Measurements from ENCODE around the gene ZNF841. TPM values are rescaled to one million over a fixed set of nuclear protein-coding genes. Genes with fewer than 3 reads are reported as not detected.
A peak's percentile ranks its signal among the peaks of the same experiment; 100 is the strongest.
"Not testable (repeated sequence)": the region's sequence is repeated elsewhere in the genome, so short reads cannot be mapped to it uniquely, and the experiment has no call there.

Gene ZNF841
- total RNA-seq, 1 donor from 2014 or later = 25.4 TPM

DNA sequence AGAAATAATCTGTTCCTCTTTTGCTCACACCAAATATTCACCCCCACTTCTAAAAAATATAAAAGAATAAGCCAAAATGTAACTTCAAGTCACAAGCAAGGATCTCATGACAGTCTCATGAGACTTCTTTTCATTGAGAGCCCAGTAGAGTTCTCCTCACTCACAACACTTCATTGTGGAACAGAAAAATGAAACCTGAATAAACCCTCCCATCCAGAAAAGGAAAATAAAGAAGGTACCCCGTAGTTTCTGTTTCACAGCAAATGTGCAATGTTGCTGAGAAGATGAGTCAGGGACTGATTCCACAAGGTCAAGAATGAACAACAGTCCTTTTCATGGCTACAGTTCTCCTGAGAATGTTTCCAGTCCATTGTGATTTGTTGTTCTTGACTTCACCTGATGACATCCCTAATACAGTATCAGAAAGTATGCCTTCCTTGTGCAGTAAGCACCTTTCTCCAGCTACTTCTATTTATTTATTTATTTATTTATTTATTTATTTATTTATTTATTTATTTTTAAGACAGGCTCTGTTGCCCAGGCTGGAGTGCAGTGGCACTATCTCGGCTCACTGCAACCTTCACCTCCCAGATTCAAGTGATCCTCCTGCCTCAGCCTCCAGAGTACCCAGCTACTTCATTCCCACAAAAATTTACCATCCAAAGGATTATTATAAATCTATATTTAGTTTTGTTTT, 6.4 kb upstream of the ZNF841 start:
- H3K4me3 Mint-ChIP-seq (ENCODE audit: unreplicated experiment) = no peak overlapping the region
- H3K9me3 Mint-ChIP-seq (ENCODE audit: unreplicated experiment) = peaks cover 10% of the 10 kb centered on the region
- no peak for DNase-seq
- H3K36me3 Mint-ChIP-seq (ENCODE audit: unreplicated experiment) = peaks cover 5% of the 10 kb centered on the region
- no peak overlapping the region for H3K27ac Mint-ChIP-seq (ENCODE audit: unreplicated experiment)
- TF ChIP-seq CTCF (IDR thresholded peaks at IDR 0.05; ENCODE audit: partially characterized antibody, unreplicated experiment) = no peak
- no peaks in the 10 kb centered on the region for H3K4me1 Mint-ChIP-seq (ENCODE audit: low read depth, unreplicated experiment)
- H3K27me3 Mint-ChIP-seq (ENCODE audit: unreplicated experiment) = peaks cover 2% of the 10 kb centered on the region

- Mint-ChIP-seq H3K27me3 (ENCODE audit: unreplicated experiment) (peaks cover 11% of the 10 kb centered on the region), H3K27ac (ENCODE audit: unreplicated experiment) (no peak overlapping the region), H3K36me3 (ENCODE audit: unreplicated experiment) (peaks cover 4% of the 10 kb centered on the region), H3K4me1 (ENCODE audit: low read depth, unreplicated experiment) (no peaks in the 10 kb centered on the region), H3K4me3 (ENCODE audit: unreplicated experiment) (no peak overlapping the region), H3K9me3 (ENCODE audit: unreplicated experiment) (peaks cover 4% of the 10 kb centered on the region)
- no peak for DNase-seq
- no peak for TF ChIP-seq CTCF (IDR thresholded peaks at IDR 0.05; ENCODE audit: partially characterized antibody, unreplicated experiment)
Observed at GRCh38 chr19:52099497-52100138, 4.1 kb upstream of the ZNF841 start.

DNA sequence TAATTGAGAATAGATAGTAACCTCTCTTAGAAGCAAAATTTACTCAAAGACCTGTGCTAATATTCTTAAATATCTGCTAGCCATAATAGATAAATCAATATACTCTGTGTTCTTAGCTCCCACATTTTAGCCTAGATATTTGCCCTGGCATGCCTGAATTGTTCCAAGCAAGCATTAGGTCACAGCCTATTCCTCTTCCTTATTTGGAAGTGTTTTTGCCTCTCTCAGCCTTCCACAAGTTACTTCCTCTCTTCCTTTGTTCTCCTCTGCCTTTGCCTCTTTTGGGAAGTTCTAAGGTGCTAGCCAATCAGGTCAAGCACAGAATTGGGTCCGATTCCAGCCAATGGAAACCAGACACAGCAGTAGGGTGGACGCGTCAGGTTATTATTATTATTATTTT, 851 bp upstream of the ZNF841 start:
- H3K36me3 Mint-ChIP-seq (ENCODE audit: unreplicated experiment) = peaks cover 10% of the 10 kb centered on the region
- H3K27ac Mint-ChIP-seq (ENCODE audit: unreplicated experiment); H3K9me3 Mint-ChIP-seq (ENCODE audit: unreplicated experiment); H3K4me1 Mint-ChIP-seq (ENCODE audit: low read depth, unreplicated experiment); DNase-seq: not testable (repeated sequence)
- H3K4me3 Mint-ChIP-seq (ENCODE audit: unreplicated experiment) = peak overlapping the region; percentile 98
- H3K27me3 Mint-ChIP-seq (ENCODE audit: unreplicated experiment) = peaks cover 11% of the 10 kb centered on the region

GRCh38 chr19:52094526-52095130, 937 bp downstream of the ZNF841 start:
- no peak for DNase-seq
- Mint-ChIP-seq H3K4me1 (ENCODE audit: low read depth, unreplicated experiment) (peaks cover 6% of the 10 kb centered on the region), H3K4me3 (ENCODE audit: unreplicated experiment) (peak overlapping the region; percentile 98), H3K36me3 (ENCODE audit: unreplicated experiment) (peaks cover 20% of the 10 kb centered on the region), H3K27ac (ENCODE audit: unreplicated experiment) (peak overlapping the region; percentile 80), H3K27me3 (ENCODE audit: unreplicated experiment) (peaks cover 11% of the 10 kb centered on the region), H3K9me3 (ENCODE audit: unreplicated experiment) (peaks cover 4% of the 10 kb centered on the region)
- TF ChIP-seq CTCF (IDR thresholded peaks at IDR 0.05; ENCODE audit: partially characterized antibody, unreplicated experiment) = no peak

DNA sequence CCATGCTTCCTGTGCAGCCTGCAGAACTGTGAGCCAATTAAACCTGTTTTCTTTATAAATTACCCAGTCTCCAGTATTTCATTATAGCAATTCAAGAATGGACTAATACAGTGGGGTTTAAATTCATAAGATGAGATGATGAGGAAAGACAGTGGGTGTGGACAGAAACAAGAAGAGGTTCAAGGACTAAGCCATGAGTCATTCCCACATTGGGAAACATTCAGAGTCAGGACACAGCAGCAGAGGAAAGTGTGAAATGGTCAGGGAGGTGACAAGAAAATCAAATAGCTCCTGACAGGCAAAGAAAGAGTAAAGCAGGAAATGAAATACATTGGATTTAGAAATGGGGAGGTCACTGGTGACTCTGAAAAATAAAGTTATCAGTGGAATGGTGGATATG, 9.1 kb downstream of the ZNF841 start:
- no peak overlapping the region for H3K4me3 Mint-ChIP-seq (ENCODE audit: unreplicated experiment)
- no peak for TF ChIP-seq CTCF (IDR thresholded peaks at IDR 0.05; ENCODE audit: partially characterized antibody, unreplicated experiment)
- no peaks in the 10 kb centered on the region for H3K4me1 Mint-ChIP-seq (ENCODE audit: low read depth, unreplicated experiment)
- no peak overlapping the region for H3K27ac Mint-ChIP-seq (ENCODE audit: unreplicated experiment)
- DNase-seq = no peak
- H3K36me3 Mint-ChIP-seq (ENCODE audit: unreplicated experiment) = peaks cover 69% of the 10 kb centered on the region
- H3K9me3 Mint-ChIP-seq (ENCODE audit: unreplicated experiment) = peaks cover 15% of the 10 kb centered on the region
- peaks cover 2% of the 10 kb centered on the region for H3K27me3 Mint-ChIP-seq (ENCODE audit: unreplicated experiment)
